ENCODE data around the gene TERC.
"Not testable (repeated sequence)": the region's sequence is repeated elsewhere in the genome, so short reads cannot be mapped to it uniquely, and the experiment has no call there.

TERC gene

GRCh38 chr3:169722724-169723123, 42.1 kb downstream of the TERC start:
- TF ChIP-seq POLR2AphosphoS5 (IDR thresholded peaks at IDR 0.05; ENCODE audit: borderline replicate concordance, low read depth, low read length) (no peak), FOXP2 (optimal IDR thresholded peaks at IDR 0.05; ENCODE audit: control extremely low read depth, extremely low read length, insufficient read depth) (no peak), EZH2 (IDR thresholded peaks at IDR 0.05) (no peak)

GRCh38 chr3:169718415-169718814, 46.4 kb downstream of the TERC start:
- not testable (repeated sequence) for H3K4me3 ChIP-seq; DNase-seq (ENCODE audit: low read depth, low spot score); H3K27ac ChIP-seq; H3K36me3 ChIP-seq (ENCODE audit: insufficient read depth, low read length); H3K9ac ChIP-seq (ENCODE audit: insufficient read length); H3K9me3 ChIP-seq (ENCODE audit: low read depth, low read length)

More at GRCh38 chr3:169722724-169723123, 42.1 kb downstream of the TERC start:
- no peaks in the 10 kb centered on the region for H3K36me3 ChIP-seq (ENCODE audit: insufficient read depth, low read length)
- no peak overlapping the region for H3K4me3 ChIP-seq
- H3K9me3 ChIP-seq (ENCODE audit: low read depth, low read length), result no peaks in the 10 kb centered on the region
- H3K27ac ChIP-seq, result no peak overlapping the region
- H3K9ac ChIP-seq (ENCODE audit: insufficient read length), result no peak overlapping the region
- DNase-seq (ENCODE audit: low read depth, low spot score), result no peak
